HepG2 (cell line): Measurements from ENCODE around the gene PRKCE. TPM values are rescaled to one million over a fixed set of nuclear protein-coding genes. Genes with fewer than 3 reads are reported as not detected.

Experiments
- ATAC-seq: fragments of 200-7000 bp; cut with Tn5 transposase; 3 replicates; pipeline ENCODE4 v1.9.1; 2020; ENCODE audit warnings: mild to moderate bottlenecking, moderate library complexity
- BruUV-seq: library from RNA; stranded (reverse); fragments of 400-500 nt; replicated peaks from 2 replicates; lab custom pipeline; 2021; lab: Mats Ljungman, UMichigan
- CTCF ChIA-PET: fragments of 300-600 bp; formaldehyde crosslinking; extraction: SDS; loops from one replicate; lab custom pipeline; 2021; ENCODE audit warnings: low total read pairs, inconsistent platforms, low intra/inter-chr PET ratio; lab: Yijun Ruan, JAX
- POLR2A ChIA-PET: fragments of 350-600 bp; sonication (Branson Sonifier 250); formaldehyde crosslinking; loops from one replicate; lab custom pipeline; 2020; ENCODE audit warnings: antibody characterized with exemption, inconsistent platforms; lab: Yijun Ruan, JAX
- DNase-seq: peaks from one replicate; pipeline ENCODE4 v3.0.0-alpha.2; 2015; ENCODE audit warnings: low spot score
- FAIRE-seq: peaks from 3 replicates; lab custom pipeline; 2011; peaks lifted over from hg19 to GRCh38; lab: Jason Lieb, UNC
- H2AFZ ChIP-seq: one replicate; pipeline ENCODE4 v1.6.1; 2011; ENCODE audit warnings: low read length, inconsistent platforms
- H3K27ac ChIP-seq: fragments of 300-600 bp; 3 replicates; pipeline ENCODE4 v1.8.0; 2011; ENCODE audit warnings: mixed run types, mild to moderate bottlenecking, mixed read lengths, low read length, inconsistent platforms; ENCODE audit not compliant: insufficient read depth; ENCODE audit errors: extremely low read length
- H3K27me3 ChIP-seq, 2 experiments: fragments of 200-600 bp in 1 of 2; 2 replicates in 1 of 2; 3 replicates in 1 of 2; pipeline versions ENCODE4 v1.6.0 to v1.8.0; 2011; ENCODE audit warnings: low read length in 2 of 2, mild to moderate bottlenecking in 2 of 2, moderate library complexity in 2 of 2, inconsistent platforms in 1 of 2; ENCODE audit not compliant: insufficient read depth in 2 of 2, control insufficient read depth in 1 of 2
- H3K36me3 ChIP-seq, 2 experiments: fragments of 200-600 bp in 1 of 2; replicated peaks in 1 of 2; 2 replicates in 1 of 2; 3 replicates in 1 of 2; pipeline versions ENCODE4 v1.5.1 to v1.8.0; 2011; ENCODE audit warnings: low read length in 2 of 2, inconsistent platforms in 1 of 2; ENCODE audit not compliant: insufficient read depth in 2 of 2, control insufficient read depth in 1 of 2
- H3K4me1 ChIP-seq: 2 replicates; pipeline ENCODE4 v1.5.1; 2012; ENCODE audit warnings: low read length, inconsistent platforms; ENCODE audit not compliant: insufficient read depth
- H3K4me2 ChIP-seq: 2 replicates; pipeline ENCODE4 v1.6.0; 2011; ENCODE audit warnings: low read depth, low read length, inconsistent platforms
- H3K4me3 ChIP-seq, 3 experiments: fragments of 200-600 bp in 1 of 3; sonication (generic), shearing (Covaris generic) in 1 of 3; replicated peaks in 1 of 3; 2 replicates each; pipeline ENCODE4 v1.5.1; 2011 to 2016; ENCODE audit warnings: low read length in 3 of 3, inconsistent platforms in 2 of 3, low read depth in 2 of 3, mild to moderate bottlenecking in 2 of 3, control low read depth in 1 of 3, mixed read lengths in 1 of 3; ENCODE audit not compliant: insufficient read depth in 1 of 3
- H3K79me2 ChIP-seq: one replicate; pipeline ENCODE4 v1.6.1; 2011; ENCODE audit warnings: low read length, inconsistent platforms; ENCODE audit not compliant: insufficient read depth
- H3K9ac ChIP-seq: 2 replicates; pipeline ENCODE4 v1.6.0; 2011; ENCODE audit warnings: mild to moderate bottlenecking, low read depth, low read length, inconsistent platforms; ENCODE audit not compliant: insufficient read depth
- H3K9me3 ChIP-seq: 2 replicates; pipeline ENCODE4 v1.5.1; 2012; ENCODE audit warnings: mild to moderate bottlenecking, low read length
- H4K20me1 ChIP-seq: 2 replicates; pipeline ENCODE4 v1.6.0; 2011; ENCODE audit warnings: inconsistent platforms, mild to moderate bottlenecking, low read length, moderate library complexity; ENCODE audit not compliant: insufficient read depth
- AKAP8 ChIP-seq: sonication (generic); formaldehyde crosslinking; IDR thresholded peaks from 2 replicates; pipeline ENCODE4 v1.5.1; 2020; ENCODE audit warnings: mild to moderate bottlenecking, missing genetic modification reagents
- BCL6 ChIP-seq: IDR thresholded peaks from 2 replicates; pipeline ENCODE4 v1.6.1; 2016; ENCODE audit warnings: missing genetic modification reagents, missing compliant biosample characterization
- EP300 ChIP-seq, 3 experiments: sonication (generic) in 1 of 3; formaldehyde crosslinking in 1 of 3; IDR thresholded peaks; 2 replicates each; pipeline versions ENCODE4 v1.5.1 to v1.6.1; 2011 to 2020; ENCODE audit warnings: low read depth in 2 of 3, low read length in 2 of 3, borderline replicate concordance in 1 of 3, improper control_type of control experiment in 1 of 3, mild to moderate bottlenecking in 1 of 3, missing genetic modification reagents in 1 of 3, moderate library complexity in 1 of 3
- FOXA3 ChIP-seq: IDR thresholded peaks from 2 replicates; pipeline ENCODE4 v1.6.1; 2016; ENCODE audit warnings: missing genetic modification reagents, missing compliant biosample characterization
- HOXA5 ChIP-seq: sonication (generic); formaldehyde crosslinking; IDR thresholded peaks from 2 replicates; pipeline ENCODE4 v1.4.0; 2020; ENCODE audit warnings: missing genetic modification reagents
- ISL2 ChIP-seq: sonication (generic); formaldehyde crosslinking; IDR thresholded peaks from 2 replicates; pipeline ENCODE4 v1.5.0; 2020; ENCODE audit warnings: missing genetic modification reagents
- KLF11 ChIP-seq: IDR thresholded peaks from 2 replicates; pipeline ENCODE4 v1.6.1; 2016; ENCODE audit warnings: missing compliant biosample characterization
- MAF1 ChIP-seq: sonication (generic); formaldehyde crosslinking; IDR thresholded peaks from 2 replicates; pipeline ENCODE4 v1.5.0; 2020; ENCODE audit warnings: missing genetic modification reagents, borderline replicate concordance
- RNF219 ChIP-seq: sonication (generic); formaldehyde crosslinking; IDR thresholded peaks from 2 replicates; pipeline ENCODE4 v1.5.0; 2020; ENCODE audit warnings: mild to moderate bottlenecking, missing genetic modification reagents
- SAP130 ChIP-seq: IDR thresholded peaks from 2 replicates; pipeline ENCODE4 v1.6.1; 2016; ENCODE audit warnings: low read depth
- YEATS2 ChIP-seq: sonication (generic); formaldehyde crosslinking; IDR thresholded peaks from 2 replicates; pipeline ENCODE4 v1.4.0; 2020; ENCODE audit warnings: missing genetic modification reagents, borderline replicate concordance
- ZBTB38 ChIP-seq: sonication (generic); formaldehyde crosslinking; IDR thresholded peaks from 2 replicates; pipeline ENCODE4 v1.5.1; 2020; ENCODE audit warnings: mild to moderate bottlenecking, missing genetic modification reagents
- ZNF276 ChIP-seq: sonication (generic); formaldehyde crosslinking; IDR thresholded peaks from 2 replicates; pipeline ENCODE4 v1.4.0; 2020; ENCODE audit warnings: mild to moderate bottlenecking, low read depth, missing genetic modification reagents
- ZNF770 ChIP-seq: sonication (generic); formaldehyde crosslinking; IDR thresholded peaks from 2 replicates; pipeline ENCODE4 v1.5.0; 2020; ENCODE audit warnings: mild to moderate bottlenecking, missing genetic modification reagents
- WGBS: methylation state at CpG from one replicate; pipeline ENCODE4 v1.1.6; 2017; ENCODE audit warnings: low lambda C conversion rate; 5-methylcytosine and 5-hydroxymethylcytosine counted together
- in situ Hi-C: cut with HindIII; loops from 2 replicates; pipeline ENCODE4 v1.10.0; 2017; ENCODE audit warnings: low pct_unique_long_range_greater_than_20kb; ENCODE audit not compliant: extremely low pct_ligation_motif_present
- intact Hi-C: fragments of 100-400 bp; cut with micrococcal nuclease; formaldehyde crosslinking; loops from one replicate; pipeline ENCODE4 v1.10.0; 2022; ENCODE audit not compliant: unreplicated experiment
- polyA plus RNA-seq, 8 experiments: library from polyadenylated mRNA; depleted of rRNA in 3 of 8; stranded (reverse) in 7 of 8; unstranded in 1 of 8; fragments of >200 nt; fragmentation: Illumina TruSeq in 4 of 8; extraction: Trizol in 4 of 8; gene quantifications; 2 replicates each; pipeline versions ENCODE4 v1.2.1 to v1.2.3, GENCODE V29; 2011 to 2016; ENCODE audit warnings: low read depth in 4 of 8, missing spikeins in 1 of 8, mixed read lengths in 1 of 8; ENCODE audit not compliant: insufficient read depth in 1 of 8
- total RNA-seq, 5 experiments: library from RNA; depleted of rRNA; stranded (reverse); fragments of >200 nt; fragmentation: Illumina TruSeq; extraction: Trizol; gene quantifications; 2 replicates each; pipeline ENCODE4 v1.2.3, GENCODE V29; 2016; ENCODE audit warnings: low read depth in 1 of 5
- TF ChIP-seq, protein P1 (sequence below), 2 experiments: sonication (generic) in 1 of 2; formaldehyde crosslinking in 1 of 2; IDR thresholded peaks; 2 replicates each; pipeline versions ENCODE4 v1.4.0 to v1.6.1; 2018 to 2020; ENCODE audit warnings: missing genetic modification reagents in 2 of 2, borderline replicate concordance in 1 of 2, low read depth in 1 of 2, mild to moderate bottlenecking in 1 of 2, missing biosample characterization in 1 of 2

PRKCE gene
- total and polyA plus RNA-seq, 2 of the 13 experiments (the other 11 are each of a cell fraction or from before 2014, with no cell fraction given): 1.0 to 3.9 TPM

DNA sequence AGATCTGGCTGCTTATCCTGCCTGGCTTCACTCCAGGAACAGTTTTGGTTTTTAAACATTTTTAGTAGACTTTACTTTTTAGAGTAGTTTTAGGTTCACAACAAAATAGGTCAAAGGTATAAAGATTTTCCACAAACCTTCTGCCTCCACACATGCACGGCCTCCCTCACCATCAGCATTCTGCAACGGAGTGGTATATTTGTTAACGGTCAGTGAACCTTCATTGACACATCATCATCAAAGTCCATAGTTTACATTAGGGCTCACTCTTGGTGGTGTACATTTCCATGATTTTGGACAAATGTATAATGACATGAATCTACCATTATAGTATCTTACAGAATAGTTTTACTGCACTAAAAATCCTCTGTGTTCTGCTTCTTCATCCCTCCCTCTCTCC lies 342.6 kb downstream of the PRKCE start:
- peak overlapping the region; percentile 39 for H3K27ac ChIP-seq
- intact Hi-C loops: loop anchor here (5.0 kb wide), 1 partner anchor 58 kb away; no protein-coding TSS in a partner anchor
- TF ChIP-seq KLF11 (CRISPR knock-in tag): no peak
- no peak for TF ChIP-seq ZBTB38
- peak; percentile 68 for TF ChIP-seq BCL6 (CRISPR knock-in tag)
- no peak for TF ChIP-seq YEATS2 (CRISPR knock-in tag)
- TF ChIP-seq RNF219 (CRISPR knock-in tag): no peak
- peak in 1 of 2 experiments; percentile 40; a peak in 2 of 4 replicates for TF ChIP-seq EP300 (IDR thresholded peaks at IDR 0.05; ENCODE audit: low read depth in 2 of 2, low read length in 2 of 2)
- no peak for TF ChIP-seq EP300 (CRISPR knock-in tag; IDR thresholded peaks at IDR 0.05; ENCODE audit: borderline replicate concordance)
- no peak for TF ChIP-seq ZNF276 (CRISPR knock-in tag)
- TF ChIP-seq, protein P1, sequence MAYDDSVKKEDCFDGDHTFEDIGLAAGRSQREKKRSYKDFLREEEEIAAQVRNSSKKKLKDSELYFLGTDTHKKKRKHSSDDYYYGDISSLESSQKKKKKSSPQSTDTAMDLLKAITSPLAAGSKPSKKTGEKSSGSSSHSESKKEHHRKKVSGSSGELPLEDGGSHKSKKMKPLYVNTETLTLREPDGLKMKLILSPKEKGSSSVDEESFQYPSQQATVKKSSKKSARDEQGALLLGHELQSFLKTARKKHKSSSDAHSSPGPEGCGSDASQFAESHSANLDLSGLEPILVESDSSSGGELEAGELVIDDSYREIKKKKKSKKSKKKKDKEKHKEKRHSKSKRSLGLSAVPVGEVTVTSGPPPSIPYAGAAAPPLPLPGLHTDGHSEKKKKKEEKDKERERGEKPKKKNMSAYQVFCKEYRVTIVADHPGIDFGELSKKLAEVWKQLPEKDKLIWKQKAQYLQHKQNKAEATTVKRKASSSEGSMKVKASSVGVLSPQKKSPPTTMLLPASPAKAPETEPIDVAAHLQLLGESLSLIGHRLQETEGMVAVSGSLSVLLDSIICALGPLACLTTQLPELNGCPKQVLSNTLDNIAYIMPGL (CRISPR knock-in tag; IDR thresholded peaks at IDR 0.05; ENCODE audit: borderline replicate concordance in 1 of 2, low read depth in 1 of 2): no peak
- peak; percentile 39; the same call in 1 of the 2 replicates for TF ChIP-seq FOXA3
- peak; percentile 29; the same call in 1 of the 2 replicates for TF ChIP-seq SAP130 (CRISPR knock-in tag)
- TF ChIP-seq AKAP8 (CRISPR knock-in tag): no peak
- no peak for TF ChIP-seq HOXA5
- peak; percentile 41; the same call in 1 of the 2 replicates for TF ChIP-seq ZNF770 (CRISPR knock-in tag)
- TF ChIP-seq ISL2 (CRISPR knock-in tag): no peak
- TF ChIP-seq MAF1: no peak

More for the DNA sequence above, 342.6 kb downstream of the PRKCE start:
- H2AFZ ChIP-seq: no peak overlapping the region
- H3K79me2 ChIP-seq: no peaks in the 10 kb centered on the region
- ChIA-PET CTCF (interaction anchor here (0.8 to 2.5 kb wide), 6 partner anchors 17 to 467 kb away, joined by 3 to 12 read pairs (median 4); partner anchors contain the start of gene EPAS1), POLR2A (interaction anchor here (2.2 to 2.7 kb wide), 3 partner anchors 8 to 303 kb away, joined by 7 to 20 read pairs (median 12); partner anchors contain the start of gene EPAS1)
- ATAC-seq (peak; percentile 10; the same call in 2 of the 3 replicates), FAIRE-seq (no peak), DNase-seq (peak; percentile 31)
- in situ Hi-C loops: loop anchor here (5.0 kb wide), 2 partner anchors 303 to 378 kb away; partner anchors contain the start of gene EPAS1
- H3K36me3 ChIP-seq: no peaks in the 10 kb centered on the region
- BruUV-seq: no TSS peak
- no peaks in the 10 kb centered on the region for H3K9me3 ChIP-seq
- H3K9ac ChIP-seq: no peak overlapping the region
- peak overlapping the region; percentile 78 for H3K4me2 ChIP-seq
- peaks cover 36% of the 10 kb centered on the region for H3K4me1 ChIP-seq
- WGBS: 15% methylated on average over 3 of the region's 3 CpGs
- no peaks in the 10 kb centered on the region for H4K20me1 ChIP-seq
- no peaks in the 10 kb centered on the region for H3K27me3 ChIP-seq
- 0 out of 6 replicates have a peak overlapping the region, but pooled peaks of 1 of the 3 experiments have one; percentile 4 for H3K4me3 ChIP-seq
